HG03135 (cell line): ENCODE results near the gene OARD1.
"Not testable (repeated sequence)": the region's sequence is repeated elsewhere in the genome, so short reads cannot be mapped to it uniquely, and the experiment has no call there.

Experiments
- ATAC-seq: cut with Tn5 transposase; IDR thresholded peaks from one replicate; pipeline ENCODE4 v1.9.1; 2021; ENCODE audit warnings: mild to moderate bottlenecking, moderate library complexity; ENCODE audit not compliant: unreplicated experiment

The OARD1 gene

GRCh38 chr6:41028561-41029412 is 43.4 kb downstream of the OARD1 start:
- ATAC-seq = peak; percentile 47

- ATAC-seq = peak; percentile 91
These were observed 44.2 kb downstream of the OARD1 start for GRCh38 chr6:41027799-41028560.

GRCh38 chr6:41027241-41027640 is 44.9 kb downstream of the OARD1 start:
- no peak for ATAC-seq

- no peak for ATAC-seq
These were observed 46.1 kb downstream of the OARD1 start for GRCh38 chr6:41025966-41026530.

GRCh38 chr6:41023114-41023513 is 49.0 kb downstream of the OARD1 start:
- no peak for ATAC-seq

GRCh38 chr6:41022294-41022693 is 49.9 kb downstream of the OARD1 start:
- no peak for ATAC-seq

- no peak for ATAC-seq
These were observed 50.3 kb downstream of the OARD1 start for GRCh38 chr6:41021832-41022231.

GRCh38 chr6:41017663-41018062 is 54.5 kb downstream of the OARD1 start:
- no peak for ATAC-seq

GRCh38 chr6:41015860-41016259 is 56.3 kb downstream of the OARD1 start:
- ATAC-seq = not testable (repeated sequence)

GRCh38 chr6:41014780-41015179 is 57.4 kb downstream of the OARD1 start:
- no peak for ATAC-seq
